UCSD-AML1 (cell line): ENCODE measurements around the gene LAIR2.

Experiments
- DNase-seq: peaks from one replicate; lab custom pipeline; 2025; ENCODE audit not compliant: unreplicated experiment; lab: John Stamatoyannopoulos, UW

Gene LAIR2, protein sequence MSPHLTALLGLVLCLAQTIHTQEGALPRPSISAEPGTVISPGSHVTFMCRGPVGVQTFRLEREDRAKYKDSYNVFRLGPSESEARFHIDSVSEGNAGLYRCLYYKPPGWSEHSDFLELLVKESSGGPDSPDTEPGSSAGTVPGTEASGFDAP

DNA sequence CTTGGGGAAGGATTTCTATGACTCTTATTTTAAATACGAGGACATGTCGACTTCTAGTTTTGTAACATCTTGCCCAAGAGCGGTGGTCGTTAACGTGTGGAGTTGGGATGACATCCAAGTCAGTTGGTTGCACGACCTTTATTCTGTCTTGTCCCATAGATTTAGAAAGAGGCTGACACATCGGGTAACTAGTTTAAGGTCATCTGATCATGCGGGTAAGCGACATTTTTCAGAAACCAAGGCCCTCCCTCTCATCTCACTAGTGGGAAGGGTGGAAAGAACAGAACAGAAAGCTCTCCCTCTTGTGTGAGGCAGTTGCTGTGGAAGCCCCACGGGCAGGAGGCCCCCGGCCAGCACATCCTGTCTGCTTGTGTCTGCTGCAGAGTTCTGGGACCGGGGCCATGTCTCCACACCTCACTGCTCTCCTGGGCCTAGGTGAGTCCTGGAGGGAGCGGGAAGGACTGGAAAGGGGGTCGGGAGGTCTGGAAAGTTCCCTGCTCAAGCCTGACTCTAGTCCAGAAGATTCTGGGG lies at the start of gene LAIR2:
Gene LAIR2 (plus strand): TSS at position 314 of the 531 bp plus-strand sequence. CDS start 88 bp downstream, at position 402.
- no peak for DNase-seq

DNA sequence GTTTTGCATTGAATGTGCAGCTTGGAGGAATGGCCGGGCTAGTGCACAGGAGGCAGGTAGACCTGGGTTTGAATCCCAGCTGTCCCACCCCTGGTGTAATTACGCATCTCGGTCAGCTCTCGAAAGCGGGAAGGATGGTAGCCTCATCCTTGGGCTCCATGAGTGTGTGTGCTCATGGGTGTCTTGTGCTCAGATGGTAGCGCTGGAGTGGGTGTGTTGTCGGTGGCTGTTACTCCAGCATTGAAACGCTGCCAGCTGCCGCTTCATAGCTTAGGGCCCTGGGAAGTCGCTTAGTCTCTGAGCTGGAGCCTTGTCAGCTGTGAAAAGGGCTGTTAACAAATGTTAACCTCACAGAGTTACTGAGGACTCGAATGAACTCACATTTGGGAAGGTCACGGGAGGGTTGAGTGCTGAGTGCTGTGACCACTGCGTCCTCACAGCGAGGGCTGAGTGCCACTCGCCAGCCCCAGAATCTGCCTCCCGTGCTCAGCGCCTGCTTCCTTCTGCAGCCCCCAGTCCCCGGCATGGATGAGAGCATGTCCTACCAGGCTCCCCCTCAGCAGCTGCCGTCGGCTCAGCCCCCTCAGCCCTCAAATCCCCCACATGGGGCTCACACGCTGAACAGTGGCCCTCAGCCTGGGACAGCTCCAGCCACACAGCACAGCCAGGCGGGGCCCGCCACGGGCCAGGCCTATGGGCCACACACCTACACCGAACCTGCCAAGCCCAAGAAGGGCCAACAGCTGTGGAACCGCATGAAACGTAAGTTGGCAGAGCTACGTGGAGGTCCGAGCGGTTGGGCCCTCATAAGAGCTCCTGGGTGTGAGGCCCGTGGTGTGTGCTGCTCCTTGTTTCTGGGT lies 48.5 kb upstream of the LAIR2 start:
- DNase-seq, result no peak

DNA sequence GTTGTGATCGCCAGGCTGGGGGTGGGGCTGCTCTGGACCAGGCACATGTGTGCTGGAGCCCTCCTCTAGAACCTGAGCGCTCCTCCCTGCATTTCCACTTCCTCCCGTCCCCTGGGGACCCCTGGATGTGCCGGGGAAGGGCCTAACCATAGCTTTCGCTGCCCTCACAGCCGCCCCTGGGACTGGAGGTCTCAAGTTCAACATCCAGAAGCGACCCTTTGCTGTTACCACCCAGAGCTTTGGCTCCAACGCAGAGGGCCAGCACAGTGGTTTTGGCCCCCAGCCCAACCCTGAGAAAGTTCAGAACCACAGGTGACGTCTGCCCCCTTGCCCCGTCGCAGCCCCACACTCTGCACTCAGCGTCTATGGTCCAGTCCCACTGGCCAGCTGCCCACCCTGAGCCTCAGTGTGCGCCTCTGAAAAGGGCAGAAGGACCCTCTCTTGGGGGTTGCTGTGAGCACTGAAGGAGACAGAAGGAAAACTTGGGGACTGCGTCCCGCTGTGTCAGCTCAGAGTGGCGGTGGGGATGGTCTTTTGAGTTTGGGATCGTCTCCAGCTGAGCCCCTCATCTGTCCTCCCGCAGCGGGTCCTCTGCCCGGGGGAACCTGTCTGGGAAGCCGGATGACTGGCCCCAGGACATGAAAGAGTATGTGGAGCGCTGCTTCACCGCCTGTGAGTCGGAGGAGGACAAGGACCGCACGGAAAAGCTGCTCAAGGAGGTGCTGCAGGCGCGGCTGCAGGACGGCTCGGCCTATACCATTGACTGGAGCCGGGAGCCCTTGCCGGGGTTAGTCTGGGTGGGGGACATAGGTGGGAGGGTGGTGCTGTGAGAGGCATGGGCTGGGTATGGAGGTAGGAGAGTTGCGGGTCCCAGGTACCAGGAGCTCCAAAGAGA lies 47.6 kb upstream of the LAIR2 start:
- no peak for DNase-seq

DNA sequence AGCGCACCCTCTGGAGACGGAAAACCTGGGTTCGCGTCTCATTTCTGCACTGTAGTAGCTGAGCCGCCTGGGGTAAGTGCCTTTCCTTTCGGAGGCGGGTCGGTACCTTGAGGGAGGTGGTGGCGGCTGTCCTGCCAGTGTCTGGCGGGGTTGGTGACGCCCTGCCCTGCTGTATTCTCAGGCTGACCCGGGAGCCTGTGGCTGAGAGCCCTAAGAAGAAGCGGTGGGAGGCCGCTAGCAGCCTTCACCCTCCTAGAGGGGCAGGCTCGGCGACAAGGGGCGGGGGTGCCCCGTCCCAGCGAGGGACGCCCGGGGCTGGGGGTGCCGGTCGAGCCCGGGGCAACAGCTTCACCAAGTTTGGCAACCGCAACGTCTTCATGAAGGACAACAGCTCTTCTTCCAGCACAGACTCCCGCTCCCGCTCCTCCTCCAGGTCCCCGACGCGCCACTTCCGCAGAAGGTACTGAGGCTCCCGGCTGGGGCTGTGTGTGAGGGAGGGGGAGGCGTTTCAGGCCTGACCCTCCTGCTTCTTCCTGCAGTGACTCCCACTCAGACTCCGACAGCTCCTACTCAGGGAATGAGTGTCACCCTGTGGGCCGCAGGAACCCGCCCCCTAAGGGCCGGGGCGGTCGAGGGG lies 46.7 kb upstream of the LAIR2 start:
- no peak for DNase-seq

DNA sequence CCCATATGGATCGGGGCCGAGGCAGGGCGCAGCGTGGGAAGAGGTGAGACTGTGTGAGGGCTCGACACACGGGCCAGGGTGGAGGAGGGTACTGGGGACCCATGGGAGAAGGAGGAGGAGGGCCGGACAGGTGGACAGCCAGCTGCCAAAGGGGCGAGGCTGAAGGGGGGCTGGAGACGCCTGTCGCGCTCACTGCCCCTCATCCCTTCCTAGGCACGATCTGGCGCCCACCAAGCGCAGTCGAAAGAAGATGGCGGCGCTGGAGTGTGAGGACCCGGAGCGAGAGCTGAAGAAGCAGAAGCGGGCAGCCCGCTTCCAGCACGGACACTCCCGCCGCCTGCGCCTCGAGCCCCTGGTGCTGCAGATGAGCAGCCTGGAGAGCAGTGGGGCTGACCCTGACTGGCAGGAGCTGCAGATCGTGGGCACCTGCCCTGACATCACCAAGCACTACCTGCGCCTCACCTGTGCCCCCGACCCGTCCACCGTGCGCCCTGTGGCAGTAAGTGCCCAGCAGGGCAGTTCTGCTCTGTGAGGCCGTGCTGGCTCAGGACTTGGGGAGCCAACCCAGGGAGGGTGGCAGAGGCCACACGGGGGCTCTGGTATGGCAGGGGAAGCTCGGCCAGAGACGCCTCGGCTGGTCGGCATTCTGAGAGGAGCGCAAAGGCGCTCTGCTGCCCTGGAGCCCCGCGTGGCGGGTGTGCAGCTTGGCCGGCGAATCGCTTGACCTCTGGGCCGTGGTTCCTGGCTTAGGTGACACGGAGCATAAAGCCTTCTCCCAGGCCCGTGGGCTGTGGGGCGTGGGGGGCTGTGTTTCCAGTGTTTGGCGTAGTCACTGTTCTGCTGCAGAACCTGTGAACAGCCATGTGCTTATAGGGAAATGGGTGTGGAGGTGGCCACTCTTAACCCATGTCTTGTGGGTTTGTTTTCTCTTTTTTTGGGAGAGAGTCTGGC lies 45.9 kb upstream of the LAIR2 start:
- DNase-seq, result no peak

DNA sequence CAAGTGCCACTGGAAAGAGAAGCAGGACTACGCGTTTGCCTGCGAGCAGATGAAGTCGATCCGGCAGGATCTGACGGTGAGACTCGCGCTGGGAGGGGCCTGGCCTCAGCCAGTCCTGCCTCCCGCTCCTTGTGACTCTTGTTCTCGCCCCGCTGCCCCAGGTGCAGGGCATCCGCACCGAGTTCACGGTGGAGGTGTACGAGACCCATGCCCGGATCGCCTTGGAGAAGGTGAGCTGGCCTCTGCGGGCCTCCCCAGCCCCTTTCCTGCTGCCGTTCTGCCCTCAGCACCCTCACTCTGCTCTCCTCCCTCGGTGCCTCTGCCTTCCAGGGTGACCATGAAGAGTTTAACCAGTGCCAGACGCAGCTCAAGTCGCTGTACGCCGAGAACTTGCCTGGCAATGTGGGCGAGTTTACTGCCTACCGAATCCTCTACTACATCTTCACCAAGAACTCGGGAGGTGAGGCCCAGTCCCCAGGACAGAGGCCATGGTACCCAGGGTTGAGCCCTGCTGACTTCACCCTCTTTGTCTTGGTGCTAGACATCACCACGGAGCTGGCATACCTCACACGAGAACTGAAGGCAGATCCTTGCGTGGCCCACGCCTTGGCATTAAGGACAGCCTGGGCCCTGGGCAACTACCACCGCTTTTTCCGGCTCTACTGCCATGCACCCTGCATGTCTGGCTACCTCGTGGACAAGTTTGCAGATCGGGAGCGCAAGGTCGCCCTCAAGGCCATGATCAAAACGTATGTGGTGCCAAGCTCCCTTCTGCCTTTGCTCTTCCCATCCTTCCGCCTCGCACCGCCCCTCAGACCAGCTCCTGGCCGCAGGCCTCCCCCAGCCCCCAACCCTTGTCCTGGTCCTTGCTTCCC lies 44.6 kb upstream of the LAIR2 start:
- DNase-seq, result no peak

DNA sequence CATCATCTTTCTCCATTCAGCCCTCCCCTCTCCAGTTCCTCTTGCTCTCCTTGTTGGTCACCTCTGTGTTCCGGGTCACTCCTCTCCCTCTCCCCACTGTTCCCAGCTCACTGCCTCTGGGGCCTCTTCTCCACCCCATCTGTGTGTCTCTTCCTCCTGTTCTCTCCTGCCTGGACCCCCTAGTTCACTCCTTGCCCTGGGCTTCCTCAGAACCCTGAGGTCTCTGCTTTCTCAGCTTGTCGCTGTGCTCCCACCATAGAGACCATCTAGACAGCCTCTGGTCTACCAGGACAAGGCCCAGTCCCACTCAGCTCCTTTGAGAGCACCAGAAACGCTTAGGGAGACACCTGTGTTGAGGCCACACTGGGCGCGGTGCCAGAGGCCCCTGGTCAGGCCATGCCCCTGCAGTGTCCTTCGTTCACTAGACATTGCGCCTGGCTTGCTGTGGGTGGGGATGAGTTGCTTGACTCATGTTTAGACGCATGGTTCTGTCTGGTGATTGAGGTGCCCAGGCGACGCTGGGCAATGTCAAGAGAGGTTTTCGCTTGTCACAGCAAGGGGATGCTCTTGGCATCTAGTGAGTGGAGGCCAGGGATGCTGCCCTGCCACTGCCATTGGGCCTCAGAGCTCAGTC lies 43.9 kb upstream of the LAIR2 start:
- DNase-seq, result no peak

DNA sequence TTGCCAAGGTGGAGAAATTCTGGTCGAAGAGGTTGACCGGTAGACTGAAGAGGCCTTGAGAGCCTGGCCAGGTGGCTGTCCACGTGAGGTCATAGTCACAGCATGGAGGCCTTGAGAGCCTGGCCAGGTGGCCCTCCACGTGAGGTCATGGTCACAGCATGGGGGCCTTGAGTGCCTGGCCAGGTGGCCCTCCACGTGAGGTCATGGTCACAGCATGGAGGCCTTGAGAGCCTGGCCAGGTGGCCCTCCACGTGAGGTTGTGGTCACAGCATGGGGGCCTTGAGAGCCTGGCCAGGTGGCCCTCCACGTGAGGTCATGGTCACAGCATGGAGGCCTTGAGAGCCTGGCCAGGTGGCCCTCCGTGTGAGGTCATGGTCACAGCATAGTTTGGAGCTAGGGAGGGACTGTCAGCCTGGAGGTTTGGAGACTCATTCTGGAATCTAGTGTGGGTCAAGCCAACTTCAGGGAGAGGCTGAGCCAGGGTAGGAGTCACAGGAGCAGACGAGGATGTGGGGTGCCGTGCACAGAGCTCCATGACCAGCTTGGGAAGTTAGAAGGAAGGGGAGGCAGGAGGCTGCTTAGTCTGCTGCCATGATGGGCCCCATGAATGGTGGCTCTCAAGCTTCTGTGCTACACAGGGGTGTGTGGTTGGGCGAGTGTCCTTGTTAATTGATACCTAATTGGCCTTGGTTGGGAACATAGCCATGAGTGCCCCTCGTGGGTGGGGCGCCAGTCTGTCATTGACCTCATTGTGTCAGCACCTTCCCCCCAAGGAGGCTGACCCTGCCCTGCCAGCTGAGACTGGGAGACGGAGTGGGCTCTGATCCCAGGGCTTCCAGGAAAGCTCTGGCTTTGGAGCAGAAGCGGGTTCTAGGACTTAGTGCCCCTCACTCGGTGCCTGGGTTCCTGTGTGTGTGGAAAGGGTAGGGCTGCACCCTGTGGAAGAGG lies 43.1 kb upstream of the LAIR2 start:
- no peak for DNase-seq

DNA sequence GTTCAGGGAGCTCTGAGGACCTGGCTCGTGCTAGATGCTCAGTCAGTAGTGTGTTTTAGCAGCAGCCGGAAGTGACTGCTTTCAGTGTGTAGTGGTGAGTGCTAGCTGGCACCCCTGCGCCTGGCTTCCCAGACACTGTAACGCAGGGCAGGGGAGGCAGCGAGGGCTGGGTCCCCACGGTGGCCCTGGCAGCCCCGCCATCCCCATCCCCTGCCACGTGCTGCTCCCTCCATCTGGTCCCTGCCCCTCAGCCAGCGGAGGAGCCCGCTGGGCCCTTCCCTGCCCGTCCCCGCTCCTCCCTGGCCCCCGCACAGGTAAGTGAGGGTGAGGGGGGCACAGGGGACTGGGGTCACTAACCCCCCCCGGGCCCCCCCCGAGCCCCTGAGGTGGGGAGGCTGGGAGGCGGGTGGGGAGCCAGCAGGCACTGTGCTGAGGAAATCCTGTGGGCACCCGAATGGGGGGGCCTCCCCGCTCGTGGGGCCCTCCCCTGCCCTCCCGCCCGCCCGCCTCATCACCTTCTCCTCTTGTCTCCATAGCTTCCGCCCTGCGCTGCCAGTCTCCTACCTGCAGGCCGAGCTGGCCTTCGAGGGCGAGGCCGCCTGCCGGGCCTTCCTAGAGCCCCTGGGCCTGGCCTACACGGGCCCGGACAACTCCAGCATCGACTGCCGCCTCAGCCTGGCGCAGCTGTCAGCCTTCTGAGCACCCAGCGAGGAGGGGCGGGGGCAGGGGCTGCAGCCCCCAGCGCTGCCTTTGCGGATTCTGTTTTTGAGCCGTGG lies 42.2 kb upstream of the LAIR2 start:
- DNase-seq, result no peak

DNA sequence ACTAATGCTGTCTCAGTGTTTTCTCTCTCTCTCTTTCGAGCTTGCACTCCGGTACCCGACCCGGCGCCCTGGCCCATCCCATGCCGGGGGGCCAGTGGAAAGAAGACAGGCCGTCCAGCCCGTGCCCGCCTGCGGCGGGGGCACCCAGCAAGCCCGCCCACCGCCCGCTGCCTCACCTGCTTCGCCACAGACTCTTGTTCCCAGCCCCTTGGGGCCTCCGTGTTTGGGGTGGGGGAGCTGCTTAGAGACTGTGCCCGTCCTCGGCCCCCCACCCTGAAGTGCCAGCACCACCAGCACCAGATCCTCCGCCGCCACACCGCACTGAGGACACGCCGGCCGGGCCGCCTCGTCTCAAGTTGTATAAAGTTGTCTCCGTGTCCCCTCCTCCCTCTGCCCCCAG lies 41.4 kb upstream of the LAIR2 start:
- DNase-seq, result no peak

DNA sequence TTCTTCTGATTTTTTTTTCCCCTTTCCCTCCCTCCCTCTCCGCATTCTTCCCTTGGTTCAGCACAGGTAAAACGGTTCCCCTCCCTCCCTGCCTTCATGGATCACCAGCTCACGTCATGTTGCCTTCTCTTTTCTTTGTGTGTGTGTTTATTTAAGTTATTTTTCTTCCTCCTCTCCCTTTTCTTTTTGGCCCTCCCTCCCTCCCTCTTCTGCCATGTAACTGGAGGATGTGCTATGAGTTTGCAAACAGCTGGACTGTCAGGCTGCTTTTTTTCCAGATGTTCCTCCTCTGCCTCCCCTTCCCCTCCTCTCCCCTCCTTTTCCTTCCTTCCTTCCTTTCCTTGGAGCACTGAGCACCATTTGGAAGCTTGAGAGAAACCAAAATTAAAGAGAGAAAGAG lies 41.0 kb upstream of the LAIR2 start:
- no peak for DNase-seq

DNA sequence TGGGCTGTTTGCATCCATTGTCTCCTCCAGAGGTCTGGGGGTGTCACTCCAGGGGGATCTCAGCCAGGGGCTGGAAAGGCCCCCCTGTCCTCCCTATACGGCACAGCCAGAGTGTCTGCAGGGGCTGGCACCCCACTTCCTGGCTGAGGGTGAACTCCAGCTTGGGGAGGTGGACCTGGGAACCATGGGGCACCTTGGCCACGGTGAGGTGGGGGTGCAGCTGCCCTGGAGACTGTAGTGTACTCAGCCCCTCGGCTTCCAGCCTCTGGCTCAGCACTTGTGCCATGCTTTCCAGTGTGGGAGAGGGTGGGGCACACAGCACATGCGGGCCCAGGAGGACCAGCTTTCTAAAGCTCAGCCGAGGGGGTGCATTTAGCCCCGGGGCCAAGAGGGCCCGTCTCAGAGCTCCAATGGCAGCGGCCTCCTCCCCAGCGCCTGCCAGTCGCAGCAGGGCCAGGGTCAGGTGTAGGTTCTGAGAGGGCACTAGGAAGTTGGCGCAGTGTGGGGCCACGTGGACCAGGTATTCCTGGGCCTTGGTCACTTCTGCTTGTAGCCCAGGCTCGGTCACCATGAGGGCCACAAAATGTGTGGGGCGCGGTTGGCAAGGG lies 40.5 kb upstream of the LAIR2 start:
- DNase-seq, result no peak

DNA sequence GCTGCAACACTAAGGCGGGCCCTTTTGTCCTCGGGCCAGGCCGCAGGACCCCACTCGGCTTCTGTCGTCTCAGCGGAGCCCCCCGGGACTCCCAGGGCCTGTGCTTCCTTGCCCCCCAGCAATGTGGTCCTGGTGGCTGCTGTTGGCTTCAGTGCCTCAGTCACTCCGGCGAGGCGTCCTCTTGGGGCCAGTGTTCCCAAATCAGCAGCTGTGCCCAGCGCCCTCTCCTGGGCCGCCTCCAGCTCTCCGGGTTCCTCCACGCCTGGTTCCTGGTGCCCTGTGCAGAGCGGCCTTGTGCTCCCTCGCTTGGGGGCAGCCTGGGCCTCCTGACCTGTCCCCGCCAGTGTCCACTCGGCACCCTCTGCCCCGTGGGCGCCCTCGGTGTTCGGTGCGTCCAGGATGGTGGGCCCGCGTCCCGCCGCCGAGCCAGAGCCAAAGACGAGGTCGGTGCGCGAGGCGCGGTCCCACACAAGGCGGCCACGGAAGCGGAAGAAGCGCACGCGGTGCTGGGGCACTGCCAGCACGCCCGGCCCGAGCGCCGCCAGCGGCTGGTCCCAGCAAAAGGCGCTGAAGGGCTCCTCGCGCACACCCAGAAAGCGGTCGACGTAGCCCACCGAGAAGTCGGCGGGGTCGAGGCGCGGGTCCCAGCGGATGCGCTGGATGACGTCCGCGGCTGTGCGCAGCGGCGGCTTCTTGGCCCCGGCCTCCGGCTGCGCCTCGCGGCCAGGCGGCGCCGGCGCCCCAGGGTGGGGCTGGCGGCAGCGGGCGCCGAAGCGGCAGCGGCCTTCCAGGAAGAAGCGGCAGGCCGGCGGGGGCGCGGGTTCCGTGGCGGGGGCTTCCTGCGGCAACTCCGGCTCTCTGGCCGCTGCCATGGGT lies 39.7 kb upstream of the LAIR2 start:
- DNase-seq, result peak; percentile 73

DNA sequence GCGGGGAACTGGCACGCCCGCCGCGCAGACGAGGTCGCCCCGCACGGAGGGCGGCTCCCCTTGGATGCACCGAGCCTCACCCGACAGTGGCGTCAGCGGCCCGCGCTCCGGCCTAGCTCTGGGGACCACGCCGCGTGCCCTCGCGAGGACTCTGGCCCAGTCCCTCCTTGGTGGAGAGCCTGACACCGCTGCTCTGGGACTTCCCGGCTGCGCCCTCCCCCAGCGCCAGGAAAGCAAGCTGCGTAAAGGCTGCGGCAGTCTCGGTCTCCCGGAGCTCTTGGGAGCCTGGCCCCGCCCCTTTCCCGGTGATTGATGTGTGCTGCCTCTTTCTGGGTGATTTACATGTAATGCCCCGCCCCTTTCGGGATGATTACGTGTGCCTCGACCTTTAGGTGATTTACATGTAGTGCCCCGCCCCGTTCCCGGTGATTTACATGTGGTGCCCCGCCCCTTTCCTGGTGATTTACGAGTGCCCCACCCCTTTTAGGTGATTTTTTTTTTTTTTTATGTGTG lies 39.0 kb upstream of the LAIR2 start, which contains the start of gene LENG9:
Gene LENG9 (minus strand): TSS at position 248 of the 513 bp plus-strand sequence. CDS start 252 bp downstream, outside the sequence.
- peak; percentile 89 for DNase-seq
